ENCODE data around the gene FHIT. TPM values are rescaled to one million over a fixed set of nuclear protein-coding genes. Genes with fewer than 3 reads are reported as not detected.

The FHIT gene
- total RNA-seq, 1 donor from 2014 or later = 23.8 TPM

- no peak overlapping the region for H3K4me3 Mint-ChIP-seq
- no peak overlapping the region for H3K27ac Mint-ChIP-seq
- DNase-seq = no peak
- intact Hi-C loops (cut with micrococcal nuclease) = no loop called here
- H3K27me3 Mint-ChIP-seq = no peaks in the 10 kb centered on the region
- H3K36me3 Mint-ChIP-seq (ENCODE audit: low read depth) = peaks cover 2% of the 10 kb centered on the region
- no peaks in the 10 kb centered on the region for H3K4me1 Mint-ChIP-seq
- peaks cover 8% of the 10 kb centered on the region for H3K9me3 Mint-ChIP-seq
These were observed 1012.7 kb downstream of the FHIT start for GRCh38 chr3:60238550-60238949.

DNA sequence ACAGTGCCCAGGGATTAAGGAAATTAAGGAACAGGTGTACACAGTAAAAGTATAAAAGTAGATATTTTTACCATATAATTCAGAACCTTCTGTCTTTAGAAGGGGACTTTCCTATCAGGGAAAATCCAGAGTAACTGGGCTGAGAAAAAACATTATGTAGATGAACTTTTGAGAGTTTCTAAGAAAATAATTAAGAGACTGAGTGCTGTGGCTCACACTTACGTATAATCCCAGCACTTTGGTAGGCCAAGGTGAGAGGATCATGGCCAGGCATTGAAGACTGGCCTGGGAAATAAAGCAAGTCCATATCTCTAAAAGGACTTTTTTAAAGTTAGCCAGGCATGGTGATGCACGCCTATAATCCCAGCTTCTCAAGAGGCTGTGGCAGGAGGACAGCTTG lies 1021.8 kb downstream of the FHIT start:
- Mint-ChIP-seq H3K4me1 (no peaks in the 10 kb centered on the region), H3K27me3 (no peaks in the 10 kb centered on the region), H3K4me3 (no peak overlapping the region), H3K27ac (no peak overlapping the region), H3K36me3 (ENCODE audit: low read depth) (peaks cover 3% of the 10 kb centered on the region), H3K9me3 (peaks cover 17% of the 10 kb centered on the region)
- intact Hi-C loops (cut with micrococcal nuclease) = no loop called here
- no peak for DNase-seq

- Mint-ChIP-seq H3K36me3 (ENCODE audit: low read depth) (peaks cover 3% of the 10 kb centered on the region), H3K4me3 (no peak overlapping the region), H3K27me3 (no peaks in the 10 kb centered on the region), H3K4me1 (no peaks in the 10 kb centered on the region), H3K9me3 (peaks cover 15% of the 10 kb centered on the region), H3K27ac (no peak overlapping the region)
- DNase-seq = no peak
- intact Hi-C loops (cut with micrococcal nuclease) = no loop called here
These were observed 1022.4 kb downstream of the FHIT start for GRCh38 chr3:60228823-60229222.

- H3K9me3 Mint-ChIP-seq = peaks cover 8% of the 10 kb centered on the region
- intact Hi-C loops (cut with micrococcal nuclease) = no loop called here
- H3K4me3 Mint-ChIP-seq = no peak overlapping the region
- H3K4me1 Mint-ChIP-seq = no peaks in the 10 kb centered on the region
- H3K27ac Mint-ChIP-seq = no peak overlapping the region
- DNase-seq = no peak
- H3K27me3 Mint-ChIP-seq = no peaks in the 10 kb centered on the region
- H3K36me3 Mint-ChIP-seq (ENCODE audit: low read depth) = no peaks in the 10 kb centered on the region
These were observed 1024.3 kb downstream of the FHIT start for GRCh38 chr3:60226912-60227311.

DNA sequence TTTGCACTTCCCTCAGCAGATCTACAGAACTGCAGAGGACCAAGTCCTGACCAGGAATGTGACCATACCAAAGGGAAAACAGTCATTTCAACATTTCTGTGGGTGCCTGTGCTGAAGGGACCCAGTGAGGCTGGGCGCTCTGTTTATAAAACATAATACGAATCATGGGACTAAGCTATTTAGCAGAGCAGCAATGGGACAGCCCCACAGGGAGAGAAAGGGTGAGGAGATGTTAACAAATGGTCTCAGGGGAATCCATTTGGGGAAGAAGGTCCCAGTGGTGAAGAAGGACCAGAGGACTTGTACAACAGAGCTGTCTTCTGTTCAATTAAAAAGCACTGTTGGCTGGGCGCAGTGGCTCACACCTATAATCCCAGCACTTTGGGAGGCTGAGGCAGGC lies 1025.4 kb downstream of the FHIT start:
- intact Hi-C loops (cut with micrococcal nuclease) = no loop called here
- Mint-ChIP-seq H3K27ac (no peak overlapping the region), H3K36me3 (ENCODE audit: low read depth) (no peaks in the 10 kb centered on the region), H3K4me1 (no peaks in the 10 kb centered on the region), H3K4me3 (no peak overlapping the region), H3K27me3 (no peaks in the 10 kb centered on the region), H3K9me3 (peaks cover 5% of the 10 kb centered on the region)
- no peak for DNase-seq

DNA sequence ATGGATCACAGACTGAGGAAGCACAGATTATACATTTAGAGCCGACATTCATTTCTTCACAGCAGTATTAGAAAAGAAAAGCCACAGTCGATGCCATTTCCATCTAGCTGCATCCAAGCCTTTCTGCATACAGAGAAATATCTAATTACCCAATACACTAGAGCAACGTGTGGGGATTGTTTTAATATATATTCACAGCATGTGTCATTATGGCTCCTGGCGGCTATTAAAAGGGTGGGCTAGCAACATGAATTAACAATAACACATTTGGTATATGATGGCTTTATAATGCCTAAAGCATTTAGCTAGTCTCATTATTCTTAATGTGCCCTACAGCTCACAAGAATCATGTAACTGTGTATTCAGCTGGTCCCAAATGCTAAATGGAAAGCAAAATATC lies 1030.5 kb downstream of the FHIT start:
- intact Hi-C loops (cut with micrococcal nuclease) = no loop called here
- Mint-ChIP-seq H3K27me3 (no peaks in the 10 kb centered on the region), H3K27ac (no peak overlapping the region), H3K4me1 (peaks cover 2% of the 10 kb centered on the region), H3K9me3 (peaks cover 7% of the 10 kb centered on the region), H3K4me3 (no peak overlapping the region), H3K36me3 (ENCODE audit: low read depth) (no peaks in the 10 kb centered on the region)
- DNase-seq = no peak

DNA sequence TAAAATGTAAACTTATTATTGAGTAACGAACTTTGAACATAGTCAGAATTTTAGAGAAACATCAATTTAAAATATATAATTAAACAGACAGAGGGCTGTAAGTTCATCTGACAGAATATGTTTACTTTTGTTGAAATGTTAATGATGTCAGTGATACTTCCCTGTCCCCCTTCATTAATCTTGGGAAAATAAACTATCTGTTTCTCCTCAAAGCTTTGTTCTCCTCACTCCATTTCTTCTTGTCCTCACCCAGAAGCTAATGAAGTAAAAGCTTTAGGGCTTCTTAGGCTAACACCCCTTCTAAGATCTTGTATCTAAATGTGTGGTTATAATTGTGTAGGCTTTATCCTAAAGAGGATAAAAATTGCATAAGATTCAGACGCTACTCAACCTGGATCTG lies 1031.8 kb downstream of the FHIT start:
- Mint-ChIP-seq H3K4me1 (peaks cover 2% of the 10 kb centered on the region), H3K9me3 (peaks cover 7% of the 10 kb centered on the region), H3K27ac (no peak overlapping the region), H3K4me3 (no peak overlapping the region), H3K27me3 (no peaks in the 10 kb centered on the region), H3K36me3 (ENCODE audit: low read depth) (peaks cover 2% of the 10 kb centered on the region)
- intact Hi-C loops (cut with micrococcal nuclease) = no loop called here
- DNase-seq = no peak

GRCh38 chr3:60217156-60217911 lies 1033.9 kb downstream of the FHIT start:
- H3K4me1 Mint-ChIP-seq = peaks cover 2% of the 10 kb centered on the region
- DNase-seq = no peak
- peaks cover 3% of the 10 kb centered on the region for H3K9me3 Mint-ChIP-seq
- peaks cover 2% of the 10 kb centered on the region for H3K36me3 Mint-ChIP-seq (ENCODE audit: low read depth)
- no peaks in the 10 kb centered on the region for H3K27me3 Mint-ChIP-seq
- H3K27ac Mint-ChIP-seq = no peak overlapping the region
- no peak overlapping the region for H3K4me3 Mint-ChIP-seq
- intact Hi-C loops (cut with micrococcal nuclease) = no loop called here

DNA sequence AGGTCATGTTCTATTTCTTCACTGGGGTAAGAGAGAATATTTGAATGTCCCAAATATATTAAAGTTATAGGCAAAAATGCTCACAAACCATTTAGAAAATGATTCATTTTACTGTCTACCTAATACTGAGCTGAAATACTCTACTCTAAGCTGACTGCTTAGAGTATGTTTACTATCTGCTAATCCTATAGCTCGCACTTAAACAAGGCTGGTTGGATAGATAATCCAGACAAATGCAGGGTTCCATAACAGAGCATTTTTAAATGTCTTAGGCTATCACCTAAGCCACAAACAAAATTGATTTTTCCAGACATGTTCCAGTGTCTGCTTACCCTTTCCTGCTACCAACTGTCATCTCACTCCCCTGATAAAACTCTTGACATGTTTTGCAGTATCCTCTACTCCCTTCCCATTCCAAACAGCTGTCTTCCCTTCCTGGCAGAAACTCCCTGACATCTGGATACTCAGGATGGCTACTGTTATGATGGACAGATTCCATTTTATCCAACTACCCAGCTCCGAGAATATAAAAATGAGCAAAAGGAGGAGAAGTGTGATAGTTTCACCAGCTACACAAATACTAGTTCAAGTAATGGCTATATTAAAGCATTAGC lies 1034.7 kb downstream of the FHIT start:
- peaks cover 3% of the 10 kb centered on the region for H3K9me3 Mint-ChIP-seq
- H3K36me3 Mint-ChIP-seq (ENCODE audit: low read depth) = peaks cover 2% of the 10 kb centered on the region
- H3K4me1 Mint-ChIP-seq = peaks cover 2% of the 10 kb centered on the region
- H3K27me3 Mint-ChIP-seq = no peaks in the 10 kb centered on the region
- H3K4me3 Mint-ChIP-seq = no peak overlapping the region
- intact Hi-C loops (cut with micrococcal nuclease) = no loop called here
- no peak for DNase-seq
- peak overlapping the region; percentile 19 for H3K27ac Mint-ChIP-seq

GRCh38 chr3:60215946-60216345 lies 1035.3 kb downstream of the FHIT start:
- Mint-ChIP-seq H3K4me3 (no peak overlapping the region), H3K9me3 (peaks cover 3% of the 10 kb centered on the region), H3K27me3 (no peaks in the 10 kb centered on the region), H3K4me1 (peaks cover 2% of the 10 kb centered on the region), H3K36me3 (ENCODE audit: low read depth) (peaks cover 2% of the 10 kb centered on the region), H3K27ac (no peak overlapping the region)
- DNase-seq = no peak
- intact Hi-C loops (cut with micrococcal nuclease) = no loop called here

DNA sequence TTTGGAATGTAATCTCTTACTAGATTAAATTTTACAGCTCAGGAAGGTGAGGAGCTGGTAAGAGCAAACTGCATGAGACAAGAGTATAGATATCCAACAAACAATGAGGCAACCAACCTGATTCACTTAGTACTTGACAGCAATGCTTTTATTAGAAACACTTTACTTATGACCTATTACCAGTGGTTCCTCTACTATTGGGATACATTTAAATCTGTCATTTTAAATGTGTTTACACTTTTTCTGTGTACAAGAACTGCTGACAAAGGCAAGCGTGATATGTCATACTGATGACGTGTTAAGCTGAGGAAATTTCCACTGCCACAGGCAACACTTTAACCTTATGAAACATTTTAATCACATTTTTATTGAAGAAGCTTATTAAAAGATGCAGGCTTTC lies 1043.3 kb downstream of the FHIT start:
- no peak overlapping the region for H3K4me3 Mint-ChIP-seq
- peaks cover 5% of the 10 kb centered on the region for H3K36me3 Mint-ChIP-seq (ENCODE audit: low read depth)
- intact Hi-C loops (cut with micrococcal nuclease) = no loop called here
- H3K9me3 Mint-ChIP-seq = peaks cover 10% of the 10 kb centered on the region
- H3K27me3 Mint-ChIP-seq = no peaks in the 10 kb centered on the region
- no peaks in the 10 kb centered on the region for H3K4me1 Mint-ChIP-seq
- DNase-seq = no peak
- H3K27ac Mint-ChIP-seq = no peak overlapping the region

GRCh38 chr3:60206206-60206605 lies 1045.0 kb downstream of the FHIT start:
- Mint-ChIP-seq H3K27me3 (no peaks in the 10 kb centered on the region), H3K27ac (no peak overlapping the region), H3K36me3 (ENCODE audit: low read depth) (peaks cover 5% of the 10 kb centered on the region), H3K9me3 (peaks cover 17% of the 10 kb centered on the region), H3K4me3 (no peak overlapping the region), H3K4me1 (no peaks in the 10 kb centered on the region)
- no peak for DNase-seq
- intact Hi-C loops (cut with micrococcal nuclease) = no loop called here

GRCh38 chr3:60202052-60202726 lies 1049.1 kb downstream of the FHIT start:
- peaks cover 21% of the 10 kb centered on the region for H3K9me3 Mint-ChIP-seq
- no peak overlapping the region for H3K27ac Mint-ChIP-seq
- peaks cover 3% of the 10 kb centered on the region for H3K36me3 Mint-ChIP-seq (ENCODE audit: low read depth)
- no peak for DNase-seq
- no peaks in the 10 kb centered on the region for H3K4me1 Mint-ChIP-seq
- H3K27me3 Mint-ChIP-seq = no peaks in the 10 kb centered on the region
- H3K4me3 Mint-ChIP-seq = no peak overlapping the region
- intact Hi-C loops (cut with micrococcal nuclease) = no loop called here

- Mint-ChIP-seq H3K4me1 (peaks cover 7% of the 10 kb centered on the region), H3K9me3 (peaks cover 27% of the 10 kb centered on the region), H3K27ac (no peak overlapping the region), H3K4me3 (no peak overlapping the region), H3K27me3 (no peaks in the 10 kb centered on the region), H3K36me3 (ENCODE audit: low read depth) (peaks cover 7% of the 10 kb centered on the region)
- DNase-seq = no peak
- intact Hi-C loops (cut with micrococcal nuclease) = loop anchor here (10.0 kb wide), 1 partner anchor 325 kb away; no protein-coding TSS in a partner anchor
These were observed 1051.9 kb downstream of the FHIT start for GRCh38 chr3:60199306-60199705.
